Measurements from ENCODE around the gene TTC9C.

GRCh38 chr11:62757846-62758788, 29.8 kb downstream of the TTC9C start:
- TF ChIP-seq REST (IDR thresholded peaks at IDR 0.05; ENCODE audit: low read depth) (no peak), FOXM1 (IDR thresholded peaks at IDR 0.05; ENCODE audit: borderline replicate concordance, low read depth) (no peak), EGR1 (IDR thresholded peaks at IDR 0.05) (no peak), NFIC (IDR thresholded peaks at IDR 0.05) (no peak), CREB1 (IDR thresholded peaks at IDR 0.05; ENCODE audit: low read depth) (no peak), YY1 (IDR thresholded peaks at IDR 0.05; ENCODE audit: low read depth) (no peak), EP300 (IDR thresholded peaks at IDR 0.05; ENCODE audit: borderline replicate concordance) (no peak), MAX (IDR thresholded peaks at IDR 0.05) (no peak)
